ENCODE data around the gene GOLT1A.

GOLT1A gene

DNA sequence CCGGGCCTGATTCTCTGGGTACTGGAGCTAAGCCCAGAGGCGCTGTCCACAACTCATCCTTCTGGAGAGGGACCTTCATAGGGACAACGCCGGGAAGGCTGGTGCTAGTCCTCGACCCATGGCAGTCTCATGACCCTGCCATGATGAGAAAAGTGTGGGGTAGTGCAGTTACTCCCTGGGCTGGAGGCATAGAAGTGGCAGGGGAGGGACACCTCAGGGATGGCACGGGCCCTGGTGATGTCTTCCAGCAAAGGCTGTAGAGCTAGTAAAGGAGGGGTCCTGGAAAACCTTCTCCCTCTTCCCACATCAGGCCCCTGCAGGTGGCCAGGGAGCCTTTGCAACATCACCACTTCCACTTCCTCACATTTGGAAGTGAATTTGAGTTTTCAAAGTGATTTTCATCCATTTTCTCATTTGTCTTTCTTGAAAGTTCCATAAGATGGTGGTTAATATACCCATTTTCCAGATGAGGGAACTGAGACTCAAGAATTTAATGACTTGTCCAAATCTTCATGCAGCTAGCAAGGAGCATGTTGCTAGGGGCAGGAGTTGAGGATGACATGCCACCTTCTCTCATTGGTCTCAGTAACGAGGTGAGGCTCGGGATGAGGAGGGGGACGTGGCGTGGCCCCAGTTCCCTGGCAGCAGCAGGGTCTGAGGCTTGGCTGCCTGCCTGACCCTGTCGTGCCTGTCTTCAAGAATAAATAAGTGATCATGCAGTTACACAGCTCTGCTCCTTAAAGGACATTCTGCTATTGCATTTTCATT lies 3.3 kb upstream of the GOLT1A start:
- TF ChIP-seq, protein P1, sequence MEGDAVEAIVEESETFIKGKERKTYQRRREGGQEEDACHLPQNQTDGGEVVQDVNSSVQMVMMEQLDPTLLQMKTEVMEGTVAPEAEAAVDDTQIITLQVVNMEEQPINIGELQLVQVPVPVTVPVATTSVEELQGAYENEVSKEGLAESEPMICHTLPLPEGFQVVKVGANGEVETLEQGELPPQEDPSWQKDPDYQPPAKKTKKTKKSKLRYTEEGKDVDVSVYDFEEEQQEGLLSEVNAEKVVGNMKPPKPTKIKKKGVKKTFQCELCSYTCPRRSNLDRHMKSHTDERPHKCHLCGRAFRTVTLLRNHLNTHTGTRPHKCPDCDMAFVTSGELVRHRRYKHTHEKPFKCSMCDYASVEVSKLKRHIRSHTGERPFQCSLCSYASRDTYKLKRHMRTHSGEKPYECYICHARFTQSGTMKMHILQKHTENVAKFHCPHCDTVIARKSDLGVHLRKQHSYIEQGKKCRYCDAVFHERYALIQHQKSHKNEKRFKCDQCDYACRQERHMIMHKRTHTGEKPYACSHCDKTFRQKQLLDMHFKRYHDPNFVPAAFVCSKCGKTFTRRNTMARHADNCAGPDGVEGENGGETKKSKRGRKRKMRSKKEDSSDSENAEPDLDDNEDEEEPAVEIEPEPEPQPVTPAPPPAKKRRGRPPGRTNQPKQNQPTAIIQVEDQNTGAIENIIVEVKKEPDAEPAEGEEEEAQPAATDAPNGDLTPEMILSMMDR (IDR thresholded peaks at IDR 0.05) = no peak
- no peak for TF ChIP-seq ZFX (IDR thresholded peaks at IDR 0.05; ENCODE audit: borderline replicate concordance)
- no peak overlapping the region for H3K27ac ChIP-seq

DNA sequence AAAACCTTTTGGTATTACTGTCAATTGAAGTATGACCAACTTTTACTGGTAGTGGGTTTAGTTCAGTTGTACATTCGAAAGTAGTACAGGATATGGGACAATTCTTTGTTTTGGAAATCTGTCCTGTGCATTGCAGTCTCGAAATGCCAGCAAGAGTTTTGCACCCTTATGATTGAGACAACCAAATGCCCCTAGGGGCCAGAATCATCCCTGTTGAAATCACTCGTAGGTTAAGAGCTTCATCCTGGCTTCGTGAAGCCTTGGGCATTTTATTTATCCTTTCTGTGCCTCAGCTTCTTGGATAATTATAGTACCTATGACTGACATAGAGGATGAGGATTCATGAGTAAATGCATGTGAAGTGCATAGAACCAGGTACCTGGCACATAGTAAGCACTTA lies 2.4 kb upstream of the GOLT1A start:
- H3K27ac ChIP-seq = no peak overlapping the region
- TF ChIP-seq, protein P1 (IDR thresholded peaks at IDR 0.05) = no peak
- TF ChIP-seq ZFX (IDR thresholded peaks at IDR 0.05; ENCODE audit: borderline replicate concordance) = no peak

GRCh38 chr1:204212715-204213114 lies 1.1 kb downstream of the GOLT1A start:
- TF ChIP-seq, protein P1 (IDR thresholded peaks at IDR 0.05) = no peak
- no peak for TF ChIP-seq ZFX (IDR thresholded peaks at IDR 0.05; ENCODE audit: borderline replicate concordance)

DNA sequence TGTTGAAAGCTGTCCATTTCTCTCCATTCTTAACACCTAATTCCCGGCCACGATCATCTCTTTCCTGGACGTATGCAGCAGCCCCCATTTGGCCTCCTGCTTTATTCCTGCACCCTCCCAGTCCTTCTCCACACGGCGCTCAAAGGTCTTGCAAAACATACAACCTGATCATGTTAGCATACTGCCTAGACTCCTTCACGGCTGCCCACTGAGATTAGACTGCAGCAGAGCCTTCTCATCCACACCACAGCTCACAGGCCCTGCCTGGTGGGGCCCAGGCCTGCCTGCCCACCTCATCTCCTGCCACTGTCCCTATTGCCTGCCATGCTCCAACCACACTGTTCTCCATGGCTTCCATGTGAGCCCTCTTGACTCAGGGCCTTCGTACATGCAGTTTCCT lies 2.7 kb downstream of the GOLT1A start:
- H3K27ac ChIP-seq = no peak overlapping the region
- TF ChIP-seq, protein P1 (IDR thresholded peaks at IDR 0.05) = no peak
- no peak for TF ChIP-seq ZFX (IDR thresholded peaks at IDR 0.05; ENCODE audit: borderline replicate concordance)

More at GRCh38 chr1:204212715-204213114, 1.1 kb downstream of the GOLT1A start:
- 0 out of 2 replicates have a peak overlapping the region, but pooled peaks have one; percentile 47 for H3K27ac ChIP-seq

DNA sequence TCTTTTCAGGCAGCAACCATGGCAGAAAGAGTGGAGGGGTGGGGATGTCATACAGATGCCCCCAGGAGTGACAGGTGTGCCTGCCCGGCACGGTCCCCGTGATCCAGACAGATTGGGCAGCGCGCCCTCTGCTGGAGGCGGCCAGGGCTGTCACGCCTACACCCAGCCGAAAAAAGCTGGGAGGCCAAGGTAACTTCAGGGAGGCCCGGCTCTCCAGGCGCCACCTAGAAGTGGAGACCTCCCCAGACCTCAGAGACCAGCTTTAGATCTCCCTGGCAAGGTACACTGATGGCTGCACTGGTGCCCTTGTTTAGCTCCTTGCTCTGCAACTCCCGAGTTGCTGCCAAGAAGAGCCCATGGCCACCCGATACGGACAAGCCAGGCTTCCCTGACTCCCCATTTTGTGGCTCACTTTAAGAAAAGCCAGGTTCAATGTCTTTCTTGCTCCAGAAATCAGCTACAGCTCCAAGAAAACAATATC lies 6.6 kb downstream of the GOLT1A start:
- no peak overlapping the region for H3K27ac ChIP-seq

GRCh38 chr1:204206121-204206520 lies 7.7 kb downstream of the GOLT1A start:
- no peak for TF ChIP-seq ZFX (IDR thresholded peaks at IDR 0.05; ENCODE audit: borderline replicate concordance)
- TF ChIP-seq, protein P1 (IDR thresholded peaks at IDR 0.05) = no peak
- no peak overlapping the region for H3K27ac ChIP-seq

More for the DNA sequence above, 6.6 kb downstream of the GOLT1A start:
- TF ChIP-seq, protein P1 (IDR thresholded peaks at IDR 0.05) = peak; percentile 100
- no peak for TF ChIP-seq ZFX (IDR thresholded peaks at IDR 0.05; ENCODE audit: borderline replicate concordance)

GRCh38 chr1:204205486-204205885 lies 8.3 kb downstream of the GOLT1A start:
- TF ChIP-seq ZFX (IDR thresholded peaks at IDR 0.05; ENCODE audit: borderline replicate concordance) = no peak
- TF ChIP-seq, protein P1 (IDR thresholded peaks at IDR 0.05) = no peak
- no peak overlapping the region for H3K27ac ChIP-seq

All from 22Rv1 (cell line).